ENCODE results near the gene TIAL1.
"Not testable (repeated sequence)": the region's sequence is repeated elsewhere in the genome, so short reads cannot be mapped to it uniquely, and the experiment has no call there.

Gene TIAL1, protein sequence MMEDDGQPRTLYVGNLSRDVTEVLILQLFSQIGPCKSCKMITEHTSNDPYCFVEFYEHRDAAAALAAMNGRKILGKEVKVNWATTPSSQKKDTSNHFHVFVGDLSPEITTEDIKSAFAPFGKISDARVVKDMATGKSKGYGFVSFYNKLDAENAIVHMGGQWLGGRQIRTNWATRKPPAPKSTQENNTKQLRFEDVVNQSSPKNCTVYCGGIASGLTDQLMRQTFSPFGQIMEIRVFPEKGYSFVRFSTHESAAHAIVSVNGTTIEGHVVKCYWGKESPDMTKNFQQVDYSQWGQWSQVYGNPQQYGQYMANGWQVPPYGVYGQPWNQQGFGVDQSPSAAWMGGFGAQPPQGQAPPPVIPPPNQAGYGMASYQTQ

DNA sequence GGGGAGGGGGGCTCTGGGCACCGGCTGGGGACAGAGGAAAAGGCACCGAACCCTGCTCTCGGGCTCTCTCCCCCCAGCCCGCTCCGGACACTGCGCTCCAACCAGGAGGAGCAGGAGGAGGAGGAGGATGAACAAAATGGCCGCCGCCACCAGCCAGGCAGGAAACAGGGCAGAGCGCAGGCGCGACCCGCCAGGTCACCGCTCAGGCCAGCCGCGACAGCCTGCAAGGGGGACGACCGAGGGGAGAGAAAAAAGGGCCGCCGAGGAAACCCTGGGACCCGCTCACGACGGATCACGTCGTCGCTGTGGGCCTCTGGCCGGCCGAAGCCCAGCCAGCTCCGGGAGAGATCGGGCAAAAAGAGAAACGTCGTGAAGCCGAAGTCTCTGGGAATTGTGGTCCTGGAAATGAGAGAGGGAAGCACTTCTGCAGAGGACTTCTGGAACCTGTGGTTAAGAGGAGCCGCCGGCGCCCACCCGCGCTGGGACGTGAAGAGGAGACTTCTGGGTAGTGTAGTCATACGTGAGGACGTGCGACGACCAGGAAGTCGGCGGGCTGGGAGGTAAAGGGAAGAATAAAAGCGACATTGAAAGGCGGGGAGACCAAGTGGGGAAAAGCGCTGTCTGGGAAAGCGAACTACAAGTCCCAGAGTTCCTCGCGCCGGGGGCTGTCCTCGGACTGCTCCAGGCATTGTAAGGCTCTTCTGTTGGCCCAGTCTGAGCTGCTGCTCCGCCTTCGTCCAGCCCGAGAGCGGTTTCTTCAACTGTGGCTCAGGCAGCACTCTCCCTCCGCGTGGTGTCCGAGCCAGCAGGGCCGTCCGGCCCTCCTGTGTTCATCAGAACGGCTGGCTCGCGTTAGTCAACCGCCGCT is at the start of gene TIAL1:
TIAL1 (minus strand) TSS at position 428 of the 868 bp plus-strand sequence. CDS start 499 bp downstream, outside the sequence.
- in situ Hi-C loops (cut with MboI; ENCODE audit: low sequenced_read_pairs) = no loop called here

DNA sequence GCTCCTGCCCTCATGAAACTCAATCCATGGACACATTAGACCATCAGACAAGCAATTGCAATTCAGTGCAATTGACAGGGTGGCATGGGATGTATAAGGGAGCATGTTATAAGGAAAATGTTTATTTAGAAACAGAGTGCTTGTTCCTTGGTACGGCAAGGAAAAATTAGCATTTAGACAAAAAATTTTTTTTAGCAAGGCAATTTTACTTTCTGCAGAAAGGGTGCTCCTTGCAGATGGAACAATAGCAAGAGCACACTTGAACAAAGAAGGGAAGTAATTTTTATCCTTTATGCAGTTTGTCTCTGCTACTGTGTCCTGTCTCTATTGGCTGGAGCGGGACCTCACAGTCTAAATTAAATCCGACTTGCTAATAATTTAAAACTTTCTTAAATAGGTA is 48.2 kb upstream of the TIAL1 start:
- in situ Hi-C loops (cut with MboI; ENCODE audit: low sequenced_read_pairs) = no loop called here

DNA sequence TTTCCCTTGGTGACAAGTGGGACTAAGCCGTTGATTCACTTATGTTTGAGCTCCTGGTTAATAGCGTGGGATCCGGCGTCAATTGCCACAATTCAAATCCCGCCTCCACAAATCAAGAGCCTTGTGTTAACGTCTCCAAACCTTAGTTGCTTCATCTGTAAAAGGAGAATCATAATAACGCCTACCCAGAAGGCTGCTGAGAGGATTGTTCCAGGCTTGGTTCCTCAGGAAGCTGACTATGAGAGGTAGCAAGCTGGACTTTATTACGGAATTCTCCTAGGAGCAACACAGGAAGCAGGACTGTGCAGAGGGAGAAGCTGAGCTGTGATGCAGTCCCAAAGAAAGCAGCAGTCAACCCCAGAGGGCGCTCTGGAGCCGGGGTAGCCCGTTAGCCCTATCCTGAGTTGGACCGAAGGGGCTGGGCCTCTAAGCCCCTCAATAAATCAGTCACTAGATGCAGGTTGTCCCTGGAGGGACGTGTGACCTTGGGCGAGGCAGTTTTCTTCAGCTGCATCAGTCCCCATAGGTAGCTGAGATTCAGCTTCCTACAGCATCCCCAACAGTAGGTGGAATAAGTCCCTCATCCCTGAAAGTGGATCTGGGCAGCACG is 47.5 kb upstream of the TIAL1 start:
- in situ Hi-C loops (cut with MboI; ENCODE audit: low sequenced_read_pairs) = no loop called here

DNA sequence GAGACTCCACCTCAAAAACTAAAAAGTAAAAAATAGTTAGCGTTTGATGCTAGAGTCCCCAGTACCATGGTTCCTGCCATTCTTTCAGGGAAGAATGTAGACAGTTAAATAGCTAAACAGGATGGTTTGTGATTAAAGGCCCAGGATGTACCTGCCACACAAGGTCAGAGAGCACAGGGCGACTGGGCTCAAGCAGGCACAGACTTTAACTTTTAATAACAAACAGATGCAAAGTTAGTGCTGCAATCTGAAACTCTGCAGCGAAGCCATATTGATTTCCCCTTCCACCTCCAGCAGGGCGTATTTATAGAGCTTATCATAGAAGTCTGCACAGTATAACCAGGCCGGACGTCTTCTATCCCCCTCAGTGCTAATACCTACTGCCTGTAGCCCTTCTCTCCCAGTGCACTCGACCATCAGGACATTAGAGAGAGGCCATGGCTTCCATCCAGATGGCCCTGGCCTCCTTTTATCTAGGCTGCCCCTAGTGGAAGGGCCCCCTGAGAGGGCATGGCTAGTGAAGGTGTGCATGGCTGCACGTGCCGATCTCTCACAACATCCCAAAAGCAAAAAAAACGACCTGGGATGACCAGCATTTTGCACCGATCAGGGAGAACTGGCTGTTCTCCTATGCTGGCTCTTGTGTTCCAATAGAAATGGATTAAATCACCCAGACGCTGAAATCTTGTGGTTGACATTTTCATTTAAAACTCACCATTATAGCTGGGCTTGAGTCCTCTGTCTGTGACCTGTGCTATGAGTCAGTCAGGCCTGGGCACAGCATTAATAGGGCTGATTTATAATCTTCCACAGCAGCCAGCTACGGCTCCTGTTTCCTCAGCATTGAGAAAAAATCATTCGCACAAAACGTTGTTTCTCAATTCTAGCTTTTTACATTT is 46.8 kb upstream of the TIAL1 start:
- in situ Hi-C loops (cut with MboI; ENCODE audit: low sequenced_read_pairs) = no loop called here

DNA sequence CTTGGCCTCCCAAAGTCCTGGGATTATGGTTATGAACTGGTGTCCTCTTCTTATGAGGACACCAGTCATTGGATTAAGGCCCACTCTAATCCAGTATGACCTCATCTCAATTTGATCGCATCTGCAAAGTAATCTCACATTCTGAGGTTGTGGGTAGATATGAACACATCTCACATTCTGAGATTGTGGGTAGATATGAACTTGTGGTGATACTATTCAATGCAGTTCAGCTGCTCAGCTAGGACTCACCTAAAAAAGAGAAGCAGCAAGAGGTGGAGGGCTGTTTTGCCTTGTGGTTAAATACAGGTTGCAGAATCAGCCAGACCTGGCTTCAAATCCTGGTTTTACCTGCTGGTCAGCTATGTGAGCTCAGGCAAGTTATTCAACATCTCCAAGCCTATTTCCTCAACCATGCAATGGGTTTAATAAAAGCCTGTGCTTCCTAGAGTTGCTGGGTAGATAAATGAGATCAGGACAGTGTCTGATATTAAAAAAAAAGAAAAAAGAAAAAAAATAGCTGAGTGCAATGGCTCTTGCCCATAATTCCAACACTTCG is 45.9 kb upstream of the TIAL1 start:
- in situ Hi-C loops (cut with MboI; ENCODE audit: low sequenced_read_pairs) = no loop called here

DNA sequence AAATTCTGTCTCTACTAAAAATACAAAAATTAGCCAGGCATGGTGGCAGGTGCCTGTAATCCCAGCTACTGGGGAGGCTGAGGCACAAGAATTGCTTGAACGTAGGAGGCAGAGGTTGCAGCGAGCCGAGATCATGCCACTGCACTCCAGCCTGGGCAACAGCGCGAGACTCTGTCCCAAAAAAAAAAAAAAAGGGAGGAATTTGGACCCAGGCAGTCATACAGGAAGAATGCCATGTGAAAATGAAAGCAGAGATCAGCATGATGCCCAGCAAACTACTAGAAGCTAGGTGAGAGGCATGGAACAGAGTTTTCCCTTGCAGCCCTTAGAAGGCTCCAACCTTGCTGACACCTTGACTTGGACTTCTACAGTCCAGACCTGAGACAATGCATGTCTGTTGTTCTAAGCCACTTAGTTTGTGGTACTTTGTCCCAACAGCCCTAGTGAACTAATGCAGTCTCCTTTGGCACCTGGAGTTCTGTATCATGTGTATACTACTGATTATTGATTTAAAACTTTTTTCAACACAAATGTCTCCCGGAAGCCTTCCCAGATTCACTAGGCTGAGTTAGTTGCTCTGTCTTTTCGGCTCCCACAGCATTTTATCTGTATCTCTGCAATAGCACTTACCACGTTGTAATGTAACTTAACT is 44.2 kb upstream of the TIAL1 start:
- in situ Hi-C loops (cut with MboI; ENCODE audit: low sequenced_read_pairs) = no loop called here

DNA sequence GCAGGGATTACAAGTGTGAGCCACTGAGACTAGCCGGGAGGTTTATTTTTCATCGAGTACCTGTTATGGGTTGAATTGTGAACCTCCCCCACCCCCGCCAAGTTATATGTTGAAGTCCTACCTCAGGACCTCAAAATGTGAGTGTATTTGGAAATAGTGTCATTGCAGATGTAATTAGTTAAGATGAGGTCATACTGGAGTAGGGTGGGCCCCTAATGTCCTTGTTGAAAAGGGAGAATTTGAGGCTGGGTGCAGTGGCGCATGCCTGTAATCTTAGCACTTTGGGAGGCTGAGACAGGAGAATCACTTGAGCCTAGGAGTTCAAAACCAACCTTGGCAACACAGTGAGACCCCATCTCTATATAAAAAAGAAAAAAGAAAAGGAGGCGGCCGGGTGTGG is 43.6 kb upstream of the TIAL1 start:
- in situ Hi-C loops (cut with MboI; ENCODE audit: low sequenced_read_pairs) = no loop called here

DNA sequence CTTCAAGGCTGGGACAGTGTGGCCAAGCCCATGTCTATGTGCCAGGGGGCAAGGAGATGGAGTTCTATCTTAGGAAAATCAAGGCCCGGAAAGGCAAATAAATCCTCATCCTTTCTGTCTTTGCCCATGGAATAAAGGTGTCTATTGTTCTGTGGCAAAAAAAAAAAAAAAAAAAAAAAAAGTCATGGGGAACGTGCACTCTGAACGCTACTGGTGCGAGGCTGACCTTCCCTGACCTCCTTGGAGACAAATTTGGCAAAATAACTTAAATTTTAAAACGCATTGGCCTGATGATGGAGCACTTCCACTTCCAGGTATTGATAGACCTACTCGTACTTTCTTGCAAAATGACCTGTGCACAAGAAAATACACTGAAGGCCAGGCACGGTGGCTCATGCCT is 42.2 kb upstream of the TIAL1 start:
- in situ Hi-C loops (cut with MboI; ENCODE audit: low sequenced_read_pairs) = no loop called here

DNA sequence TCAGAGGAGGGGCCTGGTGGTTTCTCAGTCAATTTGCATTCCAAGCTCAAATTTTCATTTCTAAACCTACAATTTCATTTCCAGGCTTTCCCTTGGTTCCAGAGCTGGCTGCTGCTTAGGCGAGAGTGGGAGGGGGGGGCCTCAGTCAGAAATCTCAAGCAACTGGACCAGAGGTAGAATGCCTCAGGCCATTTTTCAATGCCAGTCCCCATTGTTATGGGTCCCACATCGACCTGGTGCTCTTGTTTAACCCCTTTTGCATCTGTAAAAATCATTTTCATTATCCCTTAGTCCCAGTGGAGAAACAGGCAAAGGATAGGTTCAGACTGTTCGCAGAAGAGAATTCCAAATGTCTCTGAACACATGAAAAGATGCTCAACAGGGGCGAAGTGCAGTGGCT is 40.9 kb upstream of the TIAL1 start:
- in situ Hi-C loops (cut with MboI; ENCODE audit: low sequenced_read_pairs) = no loop called here

DNA sequence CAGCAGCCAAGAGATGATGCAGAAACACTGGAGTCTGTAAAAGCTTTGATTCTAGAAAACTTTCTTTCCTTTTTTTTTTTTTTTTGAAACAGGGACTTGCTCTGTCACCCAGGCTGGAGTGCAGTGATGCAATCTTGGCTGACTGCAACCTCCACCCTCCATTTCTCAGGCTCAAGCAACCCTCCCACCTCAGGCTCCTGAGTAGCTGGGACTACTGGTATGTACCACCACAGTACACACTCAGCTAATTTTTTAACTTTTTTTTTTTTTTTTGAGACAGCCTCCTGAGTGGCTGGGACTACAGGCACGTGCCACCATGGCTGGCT is 37.4 kb upstream of the TIAL1 start:
- in situ Hi-C loops (cut with MboI; ENCODE audit: low sequenced_read_pairs) = no loop called here

DNA sequence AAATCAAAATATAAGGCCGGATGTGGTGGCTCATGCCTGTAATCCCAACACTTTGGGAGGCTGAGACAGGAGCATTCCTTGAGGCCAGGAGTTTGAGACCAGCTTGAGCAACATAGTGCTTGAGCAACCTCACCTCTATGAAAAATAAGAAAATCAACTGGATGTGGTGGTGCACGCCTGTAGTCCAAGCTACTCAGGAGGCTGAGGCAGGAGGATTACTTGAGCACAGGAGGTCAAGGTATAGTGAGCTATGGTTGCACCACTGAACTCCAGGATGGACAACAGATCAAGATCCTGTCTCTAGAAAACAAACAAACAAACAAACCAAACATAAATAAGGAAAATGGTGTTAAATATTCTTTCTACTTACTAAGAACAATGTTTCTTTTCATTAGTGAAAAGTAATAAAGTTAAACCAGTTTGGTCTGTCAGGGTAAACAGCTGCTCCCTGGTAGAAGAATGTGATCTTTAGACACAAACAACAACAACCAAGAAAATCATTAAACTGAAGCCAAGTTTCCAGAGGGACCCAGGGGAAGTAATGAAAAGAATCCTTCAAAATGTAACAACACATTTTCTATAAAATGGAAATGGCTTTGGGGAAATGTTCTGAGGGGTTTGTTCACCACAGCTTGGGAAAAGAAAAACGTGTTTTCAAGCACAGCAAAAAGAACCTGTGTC is 36.9 kb upstream of the TIAL1 start:
- in situ Hi-C loops (cut with MboI; ENCODE audit: low sequenced_read_pairs) = no loop called here

DNA sequence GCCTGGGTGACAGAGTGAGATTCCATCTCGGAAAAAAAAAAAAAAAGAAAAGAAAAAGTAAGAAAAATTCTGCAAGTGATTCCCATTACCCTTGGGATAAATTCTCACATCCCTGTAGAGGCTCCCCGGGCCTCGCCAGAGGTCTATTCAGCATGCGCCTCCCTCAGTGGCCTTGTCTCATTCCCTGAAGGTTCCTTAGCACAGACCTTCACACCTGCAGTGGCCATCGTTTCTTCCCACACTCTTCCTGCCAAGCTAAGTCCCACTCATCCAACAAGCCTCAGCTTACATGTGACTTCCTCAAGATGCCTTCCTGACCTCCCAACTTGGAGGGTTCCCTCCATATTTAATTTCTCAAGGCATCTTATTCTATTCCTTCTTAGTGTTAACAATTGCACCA is 33.5 kb upstream of the TIAL1 start:
- in situ Hi-C loops (cut with MboI; ENCODE audit: low sequenced_read_pairs) = no loop called here

DNA sequence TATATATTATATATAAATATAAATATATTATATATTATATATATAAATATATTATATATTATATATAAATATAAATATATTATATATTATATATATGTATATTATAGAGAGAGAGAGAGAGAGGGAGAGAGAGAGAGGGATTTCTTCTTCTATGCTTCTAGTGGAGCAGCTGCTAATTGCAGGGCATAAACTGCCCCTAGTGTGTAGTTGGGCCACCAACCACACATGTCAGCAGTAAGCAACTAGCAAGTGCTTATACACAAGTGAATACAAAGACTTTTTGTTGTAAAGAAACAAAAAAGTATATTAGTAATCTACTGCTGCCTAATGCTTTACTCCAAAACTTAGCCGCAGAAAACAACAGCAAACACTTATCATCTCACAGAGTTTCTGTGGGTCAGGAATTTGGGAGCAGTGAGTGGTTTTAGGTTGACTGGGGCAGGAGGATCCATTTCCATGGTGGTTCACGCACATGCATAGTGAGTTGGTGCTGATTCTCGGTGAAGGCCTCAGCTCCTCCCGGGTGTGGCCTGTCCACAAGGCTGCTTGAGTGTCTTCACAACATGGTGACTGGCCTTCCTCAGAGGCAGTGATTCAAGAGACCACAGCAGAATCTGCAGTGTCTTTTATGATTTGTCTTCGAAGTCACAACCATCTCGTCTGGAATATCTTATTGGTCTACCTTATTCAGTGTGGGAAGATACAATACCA is 29.0 kb upstream of the TIAL1 start:
- in situ Hi-C loops (cut with MboI; ENCODE audit: low sequenced_read_pairs) = no loop called here

DNA sequence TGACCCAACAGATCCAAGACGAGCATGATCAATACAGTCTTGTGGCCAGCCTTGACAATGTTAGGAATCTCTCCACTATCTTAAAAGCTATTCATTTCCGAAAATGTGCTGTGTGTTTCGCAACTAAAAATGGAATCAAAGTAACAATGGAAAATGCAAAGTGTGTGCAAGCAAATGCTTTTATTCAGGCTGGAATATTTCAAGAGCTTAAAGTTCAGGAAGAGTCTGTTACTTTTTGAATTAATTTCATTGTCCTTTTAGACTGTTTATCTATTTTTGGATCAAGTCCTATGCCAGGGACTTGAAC is 24.3 kb upstream of the TIAL1 start:
- in situ Hi-C loops (cut with MboI; ENCODE audit: low sequenced_read_pairs) = no loop called here

DNA sequence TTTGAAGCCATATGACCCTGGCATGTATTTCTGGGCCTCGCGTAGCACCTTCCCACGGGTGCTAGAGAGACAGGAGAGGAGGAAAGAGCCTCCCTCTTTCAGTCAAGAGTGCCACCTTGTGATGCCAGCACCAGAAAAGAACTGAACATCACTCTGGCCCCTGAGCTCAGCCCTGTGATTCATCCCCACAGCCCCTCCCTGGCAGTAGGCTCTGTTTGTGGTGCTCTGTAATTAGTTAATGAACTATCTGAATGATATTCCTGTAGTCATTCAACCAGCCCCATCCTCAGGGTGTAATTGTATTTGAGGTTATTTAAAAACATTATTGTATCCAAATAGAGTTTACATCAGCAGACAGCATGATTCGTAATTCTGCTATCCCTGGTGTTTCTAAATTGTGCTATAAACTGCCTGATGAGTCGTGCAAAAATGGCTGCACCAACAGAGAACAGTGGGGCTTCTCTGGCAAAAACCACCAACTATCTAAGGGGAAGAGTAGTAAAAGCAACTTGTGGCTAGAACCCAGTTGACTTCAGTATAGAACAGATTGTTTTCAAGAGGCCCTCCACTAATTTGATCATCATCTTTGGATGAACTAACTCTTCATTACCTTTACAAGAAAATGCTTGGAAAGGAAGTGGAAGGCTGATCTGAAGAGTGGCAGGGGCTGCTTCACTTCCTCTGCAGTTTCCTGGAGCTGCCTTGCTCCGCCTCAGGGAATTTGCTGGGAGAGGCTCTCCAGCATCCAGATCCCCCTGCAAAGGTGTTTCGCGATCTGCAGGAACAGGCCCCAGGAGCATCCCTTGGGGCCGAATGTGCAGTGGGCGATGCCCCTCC is 23.7 kb upstream of the TIAL1 start:
- in situ Hi-C loops (cut with MboI; ENCODE audit: low sequenced_read_pairs) = no loop called here

DNA sequence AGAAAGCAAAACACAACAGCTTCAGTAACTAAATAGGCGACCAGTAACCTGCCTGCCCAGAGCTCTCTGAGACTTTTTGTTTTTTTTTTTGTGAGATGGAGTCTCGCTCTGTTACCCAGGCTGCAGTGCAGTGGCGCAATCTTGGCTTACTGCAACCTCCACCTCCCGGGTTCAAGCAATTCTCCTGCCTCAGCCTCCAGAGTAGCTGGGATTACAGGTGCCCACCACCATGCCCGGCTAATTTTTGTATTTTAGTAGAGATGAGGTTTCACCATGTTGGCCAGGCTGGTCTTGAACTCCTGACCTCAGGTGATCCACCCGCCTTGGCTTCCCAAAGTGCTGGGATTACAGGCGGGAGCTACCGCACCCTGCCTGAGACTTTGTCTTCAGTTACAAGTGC is 23.0 kb upstream of the TIAL1 start:
- in situ Hi-C loops (cut with MboI; ENCODE audit: low sequenced_read_pairs) = not testable (repeated sequence)

DNA sequence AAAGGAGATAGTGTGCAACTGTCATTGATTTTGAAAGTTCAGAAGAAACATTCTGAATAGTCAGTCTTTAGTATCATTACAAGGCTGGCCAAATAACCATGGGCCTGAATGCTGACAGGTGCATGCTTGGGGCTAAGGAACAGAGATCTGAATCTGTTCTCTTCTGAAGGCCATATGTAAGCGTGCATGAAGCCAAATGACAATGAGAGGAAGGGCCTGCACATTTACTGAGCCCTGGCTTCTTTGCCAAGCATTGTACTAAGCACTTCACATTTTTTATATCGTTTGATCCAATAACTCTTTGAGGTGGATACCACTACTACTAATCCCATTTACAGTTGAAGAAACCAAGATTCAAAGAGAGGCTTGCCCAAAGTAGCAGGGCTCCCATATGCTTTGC is 22.5 kb upstream of the TIAL1 start:
- in situ Hi-C loops (cut with MboI; ENCODE audit: low sequenced_read_pairs) = no loop called here

DNA sequence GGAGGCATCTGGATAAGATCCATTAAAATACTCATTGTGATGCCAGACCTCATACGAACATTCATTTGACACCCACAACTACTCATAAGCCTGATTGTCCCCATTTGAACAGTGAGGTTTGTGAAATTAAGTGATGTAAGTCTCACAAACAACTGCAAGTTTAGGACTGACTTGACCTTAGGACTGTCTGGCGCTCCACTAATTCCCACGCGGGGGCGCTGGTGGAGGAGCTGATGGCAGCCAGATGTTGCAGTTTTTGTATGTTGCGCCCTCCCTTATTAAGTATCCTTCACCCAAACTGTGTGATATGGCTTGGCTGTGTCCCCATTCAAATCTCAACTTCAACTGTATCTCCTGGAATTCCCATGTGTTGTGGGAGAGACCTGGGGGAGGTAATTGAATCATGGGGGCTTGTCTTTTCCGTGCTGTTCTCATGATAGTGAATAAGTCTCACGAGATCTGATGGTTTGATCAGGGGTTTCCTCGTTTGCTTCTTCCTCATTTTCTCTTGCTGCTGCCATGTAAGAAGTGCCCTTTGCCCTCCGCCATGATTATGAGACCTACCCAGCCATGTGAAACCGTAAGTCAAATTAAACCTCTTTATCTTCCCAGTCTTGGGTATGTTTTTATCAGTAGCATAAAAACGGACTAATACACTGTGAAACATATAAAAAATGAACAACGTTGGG is 20.3 kb upstream of the TIAL1 start:
- in situ Hi-C loops (cut with MboI; ENCODE audit: low sequenced_read_pairs) = no loop called here
